RWPE2 (cell line): ENCODE results near the gene MYO10.

ENCODE experiments used
- ATAC-seq: fragments of 200-7000 bp; cut with Tn5 transposase; 3 replicates; pipeline ENCODE4 v1.9.1; 2021; ENCODE audit warnings: low read depth
- DNase-seq: peaks from one replicate; pipeline ENCODE4 v3.0.0-alpha.2; 2020; ENCODE audit warnings: low spot score
- H3K27ac ChIP-seq: fragments of 450-650 bp; 2 replicates; pipeline ENCODE4 v1.5.1; 2017; ENCODE audit warnings: mild to moderate bottlenecking; ENCODE audit not compliant: poor library complexity, severe bottlenecking
- H3K27me3 ChIP-seq: fragments of 250-450 bp; sonication (Bioruptor Pico); 2 replicates; pipeline ENCODE4 v1.5.1; 2021; ENCODE audit warnings: mild to moderate bottlenecking, moderate library complexity; ENCODE audit not compliant: insufficient read depth, poor library complexity, severe bottlenecking
- H3K36me3 ChIP-seq: fragments of 250-450 bp; sonication (Bioruptor Pico); 2 replicates; pipeline ENCODE4 v1.5.1; 2020; ENCODE audit warnings: low read depth, mild to moderate bottlenecking, moderate library complexity
- H3K4me1 ChIP-seq: fragments of 250-450 bp; sonication (Bioruptor Pico); 2 replicates; pipeline ENCODE4 v1.5.1; 2021; ENCODE audit warnings: mild to moderate bottlenecking, moderate library complexity; ENCODE audit not compliant: insufficient read depth, poor library complexity, severe bottlenecking
- H3K4me3 ChIP-seq: fragments of 250-450 bp; sonication (Bioruptor Pico); 2 replicates; pipeline ENCODE4 v1.5.1; 2021; ENCODE audit warnings: mild to moderate bottlenecking, moderate library complexity; ENCODE audit not compliant: severe bottlenecking
- H3K9me3 ChIP-seq: fragments of 250-450 bp; sonication (Bioruptor Pico); 2 replicates; pipeline ENCODE4 v1.5.1; 2021; ENCODE audit warnings: mild to moderate bottlenecking, moderate library complexity; ENCODE audit not compliant: severe bottlenecking
- TF ChIP-seq, protein P1 (sequence below): fragments of 450-650 bp; IDR thresholded peaks from one replicate; pipeline ENCODE4 v1.5.1; 2017; ENCODE audit warnings: mild to moderate bottlenecking, moderate library complexity; ENCODE audit not compliant: poor library complexity, severe bottlenecking

Gene MYO10

DNA sequence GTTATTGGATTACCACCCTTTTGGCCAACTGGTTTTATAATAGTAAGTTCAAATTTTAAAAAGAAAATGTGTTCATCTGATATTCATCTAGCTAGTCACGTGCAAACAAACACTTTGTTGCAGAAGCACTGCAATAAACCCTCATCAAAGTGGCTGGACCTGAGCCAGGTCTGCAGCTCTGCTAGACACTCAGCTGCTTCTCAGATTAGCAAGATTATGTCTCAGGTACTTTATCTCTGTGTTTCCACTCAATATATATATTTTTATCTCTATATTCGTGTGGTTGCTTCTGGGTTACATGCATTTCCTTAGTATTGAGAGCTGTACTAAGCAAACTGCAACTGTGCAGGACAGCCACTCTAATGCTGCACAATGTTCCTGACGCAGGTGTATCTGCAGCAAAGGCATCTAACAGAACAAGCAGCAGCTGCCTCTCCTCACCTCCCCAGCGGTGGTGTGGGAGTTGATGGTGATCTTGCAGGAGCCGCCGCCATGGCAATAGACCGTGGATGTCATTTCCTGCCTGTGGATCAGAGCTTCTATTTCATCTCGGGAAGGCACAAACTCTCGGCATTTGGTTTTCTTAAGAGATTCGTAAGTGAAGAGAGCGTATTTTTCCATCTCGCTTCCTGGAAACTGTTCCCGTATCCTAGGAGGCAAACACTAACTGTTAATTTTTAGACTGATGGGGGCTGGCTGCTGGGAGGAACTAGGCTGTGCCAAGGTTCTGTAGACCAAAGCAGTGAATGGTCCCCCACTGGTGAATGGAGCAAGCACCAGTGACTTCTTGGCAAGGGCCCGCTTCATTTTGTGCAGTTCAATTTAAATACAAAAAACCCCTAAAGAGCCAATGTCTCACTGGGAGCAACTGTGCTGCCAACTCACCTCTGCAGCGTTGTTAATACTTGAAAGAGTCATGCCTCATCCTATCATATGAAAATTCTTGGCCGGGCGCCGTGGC is 262.6 kb downstream of the MYO10 start:
- Histone ChIP-seq H3K9me3 (no peaks in the 10 kb centered on the region), H3K27me3 (no peaks in the 10 kb centered on the region), H3K4me3 (no peak overlapping the region), H3K4me1 (peaks cover 11% of the 10 kb centered on the region), H3K27ac (no peak overlapping the region), H3K36me3 (peaks cover 93% of the 10 kb centered on the region)
- DNase-seq (no peak), ATAC-seq (no peak)
- TF ChIP-seq, protein P1, sequence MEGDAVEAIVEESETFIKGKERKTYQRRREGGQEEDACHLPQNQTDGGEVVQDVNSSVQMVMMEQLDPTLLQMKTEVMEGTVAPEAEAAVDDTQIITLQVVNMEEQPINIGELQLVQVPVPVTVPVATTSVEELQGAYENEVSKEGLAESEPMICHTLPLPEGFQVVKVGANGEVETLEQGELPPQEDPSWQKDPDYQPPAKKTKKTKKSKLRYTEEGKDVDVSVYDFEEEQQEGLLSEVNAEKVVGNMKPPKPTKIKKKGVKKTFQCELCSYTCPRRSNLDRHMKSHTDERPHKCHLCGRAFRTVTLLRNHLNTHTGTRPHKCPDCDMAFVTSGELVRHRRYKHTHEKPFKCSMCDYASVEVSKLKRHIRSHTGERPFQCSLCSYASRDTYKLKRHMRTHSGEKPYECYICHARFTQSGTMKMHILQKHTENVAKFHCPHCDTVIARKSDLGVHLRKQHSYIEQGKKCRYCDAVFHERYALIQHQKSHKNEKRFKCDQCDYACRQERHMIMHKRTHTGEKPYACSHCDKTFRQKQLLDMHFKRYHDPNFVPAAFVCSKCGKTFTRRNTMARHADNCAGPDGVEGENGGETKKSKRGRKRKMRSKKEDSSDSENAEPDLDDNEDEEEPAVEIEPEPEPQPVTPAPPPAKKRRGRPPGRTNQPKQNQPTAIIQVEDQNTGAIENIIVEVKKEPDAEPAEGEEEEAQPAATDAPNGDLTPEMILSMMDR: no peak

DNA sequence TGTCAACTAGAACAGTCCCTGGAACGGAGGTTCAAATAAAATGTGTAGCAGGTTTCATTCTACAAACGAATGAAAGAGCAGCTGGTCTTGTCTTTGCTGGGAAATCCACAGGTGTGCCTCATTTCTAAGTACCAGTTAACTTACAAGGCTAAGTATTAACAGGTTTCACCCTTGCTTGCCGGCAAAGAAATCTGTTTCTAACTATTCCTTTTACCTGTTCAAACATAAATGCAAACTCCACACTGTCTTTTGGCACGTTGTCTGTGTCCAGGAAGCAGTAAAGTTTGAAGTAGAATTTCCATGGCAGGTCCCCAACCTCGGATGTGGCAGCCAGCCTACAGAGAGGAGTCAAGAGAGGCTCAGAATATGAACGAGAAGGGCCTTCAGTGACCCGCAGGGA is 264.9 kb downstream of the MYO10 start:
- Histone ChIP-seq H3K9me3 (no peaks in the 10 kb centered on the region), H3K4me1 (peaks cover 11% of the 10 kb centered on the region), H3K36me3 (peaks cover 98% of the 10 kb centered on the region), H3K27ac (no peak overlapping the region), H3K27me3 (no peaks in the 10 kb centered on the region), H3K4me3 (no peak overlapping the region)
- ATAC-seq (no peak), DNase-seq (no peak)
- TF ChIP-seq, protein P1: no peak

DNA sequence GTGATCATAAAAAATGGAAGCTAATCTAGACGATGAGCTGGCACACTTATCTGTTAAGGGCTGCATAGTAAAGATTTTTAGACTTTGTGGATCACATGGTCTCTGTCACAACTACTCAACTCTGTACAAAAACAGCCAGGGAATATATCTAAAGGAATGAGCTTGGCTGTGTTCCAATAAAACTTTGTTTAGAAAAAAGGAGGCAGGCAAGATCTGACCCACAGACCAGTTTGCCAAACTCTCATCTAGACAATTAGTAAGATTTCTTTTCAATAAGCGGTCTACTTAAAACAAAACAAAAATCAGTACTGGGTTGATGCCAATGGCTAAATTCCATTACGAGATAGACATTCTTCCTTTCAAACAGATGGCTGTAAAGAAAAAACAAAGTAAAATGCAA is 266.3 kb downstream of the MYO10 start:
- Histone ChIP-seq H3K27me3 (no peaks in the 10 kb centered on the region), H3K4me1 (peaks cover 7% of the 10 kb centered on the region), H3K9me3 (no peaks in the 10 kb centered on the region), H3K27ac (no peak overlapping the region), H3K4me3 (no peak overlapping the region), H3K36me3 (peaks cover 94% of the 10 kb centered on the region)
- DNase-seq: no peak
- TF ChIP-seq, protein P1: no peak
- no peak for ATAC-seq

DNA sequence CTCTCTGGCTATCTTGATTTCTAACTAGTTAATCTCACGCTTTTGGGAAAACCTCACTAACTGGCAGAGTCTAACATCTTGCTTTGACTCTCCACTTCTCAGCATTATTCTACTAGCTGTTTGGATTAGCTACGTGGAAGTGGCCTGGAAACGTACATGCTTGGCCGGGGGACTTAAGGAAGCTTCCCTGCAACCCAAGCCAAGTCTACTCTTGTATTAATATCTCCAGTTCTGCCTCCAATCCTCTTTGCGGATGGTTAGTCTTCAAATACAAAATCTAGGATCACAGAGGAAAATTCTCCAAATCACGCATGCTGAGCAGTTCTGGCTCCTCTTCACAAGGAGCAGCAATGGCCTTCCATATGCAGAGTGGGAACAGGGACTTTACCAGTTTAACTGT is 267.5 kb downstream of the MYO10 start:
- DNase-seq: no peak
- H3K4me1 ChIP-seq: no peaks in the 10 kb centered on the region
- H3K4me3 ChIP-seq: no peak overlapping the region
- H3K27ac ChIP-seq: no peak overlapping the region
- TF ChIP-seq, protein P1: no peak
- no peaks in the 10 kb centered on the region for H3K27me3 ChIP-seq
- H3K9me3 ChIP-seq: no peaks in the 10 kb centered on the region
- ATAC-seq: no peak
- peaks cover 88% of the 10 kb centered on the region for H3K36me3 ChIP-seq

DNA sequence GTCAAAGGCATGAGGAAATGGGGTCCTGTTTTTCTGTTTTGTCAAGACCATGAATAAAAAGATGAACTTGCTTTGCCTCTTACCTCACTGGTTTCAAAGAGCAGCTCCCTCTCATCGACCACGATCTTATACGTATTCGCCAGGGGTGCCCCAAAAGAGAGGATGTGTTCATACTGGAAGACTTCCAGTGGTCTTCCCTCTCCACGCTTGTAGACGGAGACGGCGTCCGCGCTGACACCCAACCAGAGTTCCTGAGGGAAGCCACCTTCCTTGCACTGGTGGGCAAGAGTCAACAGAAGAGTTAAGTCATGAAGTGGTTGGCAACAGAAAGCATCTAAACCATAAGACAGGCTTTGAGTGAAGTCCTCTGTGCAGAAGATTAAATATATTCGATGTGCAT is 267.9 kb downstream of the MYO10 start:
- no peaks in the 10 kb centered on the region for H3K4me1 ChIP-seq
- H3K4me3 ChIP-seq: no peak overlapping the region
- H3K36me3 ChIP-seq: peaks cover 83% of the 10 kb centered on the region
- no peaks in the 10 kb centered on the region for H3K9me3 ChIP-seq
- H3K27ac ChIP-seq: no peak overlapping the region
- ATAC-seq (no peak), DNase-seq (no peak)
- no peaks in the 10 kb centered on the region for H3K27me3 ChIP-seq
- TF ChIP-seq, protein P1: no peak
